GM12865 (cell line): Measurements from ENCODE around the gene SGPP1.
A peak's percentile ranks its signal among the peaks of the same experiment; 100 is the strongest.
"Not testable (repeated sequence)": the region's sequence is repeated elsewhere in the genome, so short reads cannot be mapped to it uniquely, and the experiment has no call there.

Source experiments
- DNase-seq: peaks from one replicate; pipeline ENCODE4 v3.0.0; 2010; ENCODE audit warnings: low read depth
- H3K4me3 ChIP-seq: 2 replicates; pipeline ENCODE4 v1.5.1; 2011; ENCODE audit warnings: mild to moderate bottlenecking, low read depth, low read length, control low read depth
- CTCF ChIP-seq: IDR thresholded peaks from 2 replicates; pipeline ENCODE4 v1.5.1; 2011; ENCODE audit warnings: low read length, control low read depth, low read depth, inconsistent platforms; ENCODE audit not compliant: insufficient read depth; ENCODE audit errors: missing control alignments

The SGPP1 gene

GRCh38 chr14:63641473-63642228 is 86.2 kb downstream of the SGPP1 start, which contains the start of gene WDR89:
TSS of gene WDR89 (minus strand) at chr14:63641871. CDS start at chr14:63599942, 41,929 bp downstream.
- H3K4me3 ChIP-seq: peak within 1 kb of the TSS; percentile 78
- TF ChIP-seq CTCF: peak; percentile 69
- peak; percentile 100 for DNase-seq

- DNase-seq: no peak
- no peak overlapping the region for H3K4me3 ChIP-seq
- TF ChIP-seq CTCF: no peak
These were observed 89.4 kb downstream of the SGPP1 start for GRCh38 chr14:63638493-63638892.

- H3K4me3 ChIP-seq, DNase-seq: not testable (repeated sequence)
These were observed 91.7 kb downstream of the SGPP1 start for GRCh38 chr14:63636094-63636635.
